Osteocyte (in vitro differentiated cells): ENCODE results near the gene CLC. TPM values are rescaled to one million over a fixed set of nuclear protein-coding genes. Genes with fewer than 3 reads are reported as not detected.

ENCODE experiments used
- DNase-seq: peaks from one replicate; pipeline ENCODE4 v3.0.0; 2021; ENCODE audit warnings: mixed read lengths; ENCODE audit not compliant: unreplicated experiment; ENCODE audit errors: extremely low spot score
- H3K27ac Mint-ChIP-seq: one replicate; pipeline ENCODE4 v1.8.0; 2021; ENCODE audit warnings: mild to moderate bottlenecking, mixed read lengths; ENCODE audit not compliant: unreplicated experiment
- H3K27me3 Mint-ChIP-seq: one replicate; pipeline ENCODE4 v1.8.0; 2021; ENCODE audit warnings: mixed read lengths; ENCODE audit not compliant: unreplicated experiment
- H3K36me3 Mint-ChIP-seq: one replicate; pipeline ENCODE4 v1.8.0; 2021; ENCODE audit warnings: mixed read lengths; ENCODE audit not compliant: unreplicated experiment
- H3K4me1 Mint-ChIP-seq: one replicate; pipeline ENCODE4 v1.8.0; 2021; ENCODE audit warnings: mixed read lengths; ENCODE audit not compliant: unreplicated experiment
- H3K4me3 Mint-ChIP-seq: one replicate; pipeline ENCODE4 v1.8.0; 2021; ENCODE audit warnings: mild to moderate bottlenecking, moderate library complexity, mixed read lengths; ENCODE audit not compliant: unreplicated experiment
- H3K9me3 Mint-ChIP-seq: one replicate; pipeline ENCODE4 v1.8.0; 2021; ENCODE audit warnings: mixed read lengths; ENCODE audit not compliant: unreplicated experiment
- total RNA-seq: library from RNA; stranded (reverse); gene quantifications from 2 replicates; pipeline ENCODE4 v1.2.1, GENCODE V29; 2021
- TF ChIP-seq, protein P1 (sequence below): fragments of 200-600 bp; sonication (generic); IDR thresholded peaks from 2 replicates; pipeline ENCODE4 v1.5.0; 2021; ENCODE audit warnings: antibody characterized with exemption, mild to moderate bottlenecking, moderate library complexity

The CLC gene
- total RNA-seq, 1 donor from 2014 or later: not detected

- Mint-ChIP-seq H3K4me3 (no peak overlapping the region), H3K36me3 (no peaks in the 10 kb centered on the region), H3K9me3 (no peaks in the 10 kb centered on the region), H3K27me3 (no peaks in the 10 kb centered on the region), H3K27ac (no peak overlapping the region), H3K4me1 (no peaks in the 10 kb centered on the region)
- DNase-seq: no peak
- TF ChIP-seq, protein P1, sequence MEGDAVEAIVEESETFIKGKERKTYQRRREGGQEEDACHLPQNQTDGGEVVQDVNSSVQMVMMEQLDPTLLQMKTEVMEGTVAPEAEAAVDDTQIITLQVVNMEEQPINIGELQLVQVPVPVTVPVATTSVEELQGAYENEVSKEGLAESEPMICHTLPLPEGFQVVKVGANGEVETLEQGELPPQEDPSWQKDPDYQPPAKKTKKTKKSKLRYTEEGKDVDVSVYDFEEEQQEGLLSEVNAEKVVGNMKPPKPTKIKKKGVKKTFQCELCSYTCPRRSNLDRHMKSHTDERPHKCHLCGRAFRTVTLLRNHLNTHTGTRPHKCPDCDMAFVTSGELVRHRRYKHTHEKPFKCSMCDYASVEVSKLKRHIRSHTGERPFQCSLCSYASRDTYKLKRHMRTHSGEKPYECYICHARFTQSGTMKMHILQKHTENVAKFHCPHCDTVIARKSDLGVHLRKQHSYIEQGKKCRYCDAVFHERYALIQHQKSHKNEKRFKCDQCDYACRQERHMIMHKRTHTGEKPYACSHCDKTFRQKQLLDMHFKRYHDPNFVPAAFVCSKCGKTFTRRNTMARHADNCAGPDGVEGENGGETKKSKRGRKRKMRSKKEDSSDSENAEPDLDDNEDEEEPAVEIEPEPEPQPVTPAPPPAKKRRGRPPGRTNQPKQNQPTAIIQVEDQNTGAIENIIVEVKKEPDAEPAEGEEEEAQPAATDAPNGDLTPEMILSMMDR: no peak
These were observed 32.1 kb downstream of the CLC start for GRCh38 chr19:39705578-39706188.

DNA sequence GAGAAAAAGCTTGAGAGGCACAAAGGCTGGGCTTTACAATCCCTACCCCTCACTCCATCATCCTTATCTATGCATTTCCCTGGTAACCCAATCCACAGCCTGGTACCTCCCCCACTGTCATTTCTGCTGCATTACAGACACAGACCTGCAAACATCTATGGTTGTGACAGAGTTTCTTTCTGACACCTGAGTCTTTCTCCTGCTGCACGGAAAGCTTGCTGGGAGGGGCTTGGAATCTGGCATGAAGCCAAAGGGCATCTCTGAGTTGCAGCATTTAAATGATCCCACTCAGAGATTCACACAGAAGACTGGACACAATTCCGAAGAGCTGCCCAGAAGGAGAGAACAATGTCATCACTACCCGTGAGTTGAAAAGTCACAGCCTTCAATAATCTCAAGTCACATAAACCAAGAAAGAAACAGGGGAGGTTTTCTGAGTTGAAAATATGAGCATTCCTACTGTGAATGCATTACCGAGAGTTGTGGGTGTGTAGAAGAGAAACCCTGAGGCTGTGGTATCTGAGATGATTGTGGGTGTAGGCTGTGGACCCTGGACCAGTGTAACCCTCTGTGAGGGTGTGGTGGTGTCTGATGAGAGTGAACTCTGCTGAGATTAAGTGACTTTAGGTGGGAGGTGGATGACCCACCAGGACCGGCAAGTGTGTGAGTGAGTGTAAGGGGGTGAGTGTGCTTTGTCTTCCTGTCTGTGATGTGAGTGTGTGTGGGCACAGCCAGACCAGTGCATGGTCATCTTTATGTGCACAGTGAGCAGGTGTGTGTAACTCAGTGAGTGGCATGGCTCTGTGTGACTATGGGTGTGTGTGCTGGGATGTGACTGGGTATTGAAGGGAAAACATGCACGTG lies 33.4 kb downstream of the CLC start, which contains the start of gene LGALS14:
Gene LGALS14 (plus strand): TSS at position 301 of the 864 bp plus-strand sequence. CDS start 48 bp downstream, at position 349.
- Mint-ChIP-seq H3K9me3 (no peaks in the 10 kb centered on the region), H3K27ac (no peak within 1 kb of the TSS), H3K36me3 (no peaks in the 10 kb centered on the region), H3K27me3 (no peaks in the 10 kb centered on the region), H3K4me1 (no peaks in the 10 kb centered on the region), H3K4me3 (no peak within 1 kb of the TSS)
- no peak for DNase-seq
- TF ChIP-seq, protein P1: no peak

DNA sequence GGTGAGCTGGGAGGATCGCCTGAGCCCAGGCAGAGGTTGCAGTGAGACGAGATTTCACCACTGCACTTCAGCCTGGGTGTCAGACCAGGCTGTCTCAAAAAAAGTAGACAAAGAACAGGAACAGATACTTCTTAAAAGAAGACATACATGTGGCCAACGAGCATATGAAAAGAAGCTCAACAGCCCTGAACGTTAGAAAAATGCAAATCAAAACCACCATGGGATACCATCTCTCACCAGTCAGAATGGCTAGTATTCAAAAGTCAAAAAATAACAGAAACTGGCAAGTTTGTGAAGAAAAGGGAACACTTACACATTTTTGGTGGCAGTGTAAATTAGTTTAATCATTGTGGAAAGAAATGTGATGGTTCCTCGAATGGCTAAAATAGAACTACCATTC lies 36.5 kb downstream of the CLC start:
- Mint-ChIP-seq H3K27ac (no peak overlapping the region), H3K27me3 (peaks cover 2% of the 10 kb centered on the region), H3K4me1 (no peaks in the 10 kb centered on the region), H3K4me3 (no peak overlapping the region), H3K9me3 (no peaks in the 10 kb centered on the region), H3K36me3 (no peaks in the 10 kb centered on the region)
- DNase-seq: no peak
- TF ChIP-seq, protein P1: no peak

- Mint-ChIP-seq H3K4me3 (no peak overlapping the region), H3K9me3 (no peaks in the 10 kb centered on the region), H3K27ac (no peak overlapping the region), H3K36me3 (no peaks in the 10 kb centered on the region), H3K27me3 (peaks cover 4% of the 10 kb centered on the region), H3K4me1 (no peaks in the 10 kb centered on the region)
- TF ChIP-seq, protein P1: no peak
- no peak for DNase-seq
These were observed 39.3 kb downstream of the CLC start for GRCh38 chr19:39698535-39698934.

- no peaks in the 10 kb centered on the region for H3K36me3 Mint-ChIP-seq
- TF ChIP-seq, protein P1: no peak
- H3K9me3 Mint-ChIP-seq: no peaks in the 10 kb centered on the region
- DNase-seq: no peak
- no peak overlapping the region for H3K4me3 Mint-ChIP-seq
- no peaks in the 10 kb centered on the region for H3K4me1 Mint-ChIP-seq
- H3K27me3 Mint-ChIP-seq: peaks cover 4% of the 10 kb centered on the region
- H3K27ac Mint-ChIP-seq: no peak overlapping the region
These were observed 41.4 kb downstream of the CLC start for GRCh38 chr19:39696387-39696786.
